Skeletal muscle satellite cell (primary cell): ENCODE results near the gene R3HDM4.
A peak's percentile ranks its signal among the peaks of the same experiment; 100 is the strongest.
"Not testable (repeated sequence)": the region's sequence is repeated elsewhere in the genome, so short reads cannot be mapped to it uniquely, and the experiment has no call there.

Experiments
- H3K27me3 ChIP-seq: 2 replicates; pipeline ENCODE4 v1.7.0; 2013; ENCODE audit warnings: low read length; ENCODE audit not compliant: control insufficient read depth, insufficient read depth
- H3K36me3 ChIP-seq: 2 replicates; pipeline ENCODE4 v1.7.0; 2013; ENCODE audit warnings: mild to moderate bottlenecking, control low read depth, low read length; ENCODE audit not compliant: insufficient read depth
- H3K4me1 ChIP-seq: 2 replicates; pipeline ENCODE4 v1.7.0; 2013; ENCODE audit warnings: low read length; ENCODE audit not compliant: control insufficient read depth, insufficient read depth
- H3K4me2 ChIP-seq: 2 replicates; pipeline ENCODE4 v1.7.0; 2013; ENCODE audit warnings: mild to moderate bottlenecking, low read length
- H3K4me3 ChIP-seq: 2 replicates; pipeline ENCODE4 v1.7.0; 2013; ENCODE audit warnings: low read length
- H3K9ac ChIP-seq: 2 replicates; pipeline ENCODE4 v1.7.0; 2013; ENCODE audit warnings: mild to moderate bottlenecking, low read depth, low read length, moderate library complexity
- H3K9me3 ChIP-seq: replicated peaks from 2 replicates; pipeline ENCODE4 v1.7.0; 2013; ENCODE audit warnings: mild to moderate bottlenecking, control low read depth, low read length
- small RNA-seq: library from RNA; depleted of rRNA; stranded (forward); fragments of <200 nt; gene quantifications from one replicate; pipeline ENCODE3, GENCODE V24; 2012

R3HDM4 gene

DNA sequence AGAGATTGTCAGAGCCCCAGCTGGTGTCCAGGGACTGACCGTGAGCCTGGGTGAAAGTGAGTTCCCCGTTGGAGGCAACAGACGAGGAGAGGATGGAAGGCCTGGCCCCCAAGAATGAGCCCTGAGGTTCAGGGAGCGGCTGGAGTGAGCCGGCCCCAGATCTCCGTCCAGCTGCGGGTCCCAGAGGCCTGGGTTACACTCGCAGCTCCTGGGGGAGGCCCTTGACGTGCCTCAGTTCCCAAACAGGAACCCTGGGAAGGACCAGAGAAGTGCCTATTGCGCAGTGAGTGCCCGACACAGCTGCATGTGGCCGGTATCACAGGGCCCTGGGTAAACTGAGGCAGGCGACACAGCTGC, 62.1 kb downstream of the R3HDM4 start:
- Histone ChIP-seq H3K27me3 (peaks cover 31% of the 10 kb centered on the region), H3K9me3 (no peaks in the 10 kb centered on the region), H3K4me1 (peaks cover 8% of the 10 kb centered on the region), H3K4me2 (peak overlapping the region; percentile 69), H3K36me3 (no peaks in the 10 kb centered on the region), H3K9ac (peak overlapping the region; percentile 6), H3K4me3 (peak overlapping the region; percentile 43)

DNA sequence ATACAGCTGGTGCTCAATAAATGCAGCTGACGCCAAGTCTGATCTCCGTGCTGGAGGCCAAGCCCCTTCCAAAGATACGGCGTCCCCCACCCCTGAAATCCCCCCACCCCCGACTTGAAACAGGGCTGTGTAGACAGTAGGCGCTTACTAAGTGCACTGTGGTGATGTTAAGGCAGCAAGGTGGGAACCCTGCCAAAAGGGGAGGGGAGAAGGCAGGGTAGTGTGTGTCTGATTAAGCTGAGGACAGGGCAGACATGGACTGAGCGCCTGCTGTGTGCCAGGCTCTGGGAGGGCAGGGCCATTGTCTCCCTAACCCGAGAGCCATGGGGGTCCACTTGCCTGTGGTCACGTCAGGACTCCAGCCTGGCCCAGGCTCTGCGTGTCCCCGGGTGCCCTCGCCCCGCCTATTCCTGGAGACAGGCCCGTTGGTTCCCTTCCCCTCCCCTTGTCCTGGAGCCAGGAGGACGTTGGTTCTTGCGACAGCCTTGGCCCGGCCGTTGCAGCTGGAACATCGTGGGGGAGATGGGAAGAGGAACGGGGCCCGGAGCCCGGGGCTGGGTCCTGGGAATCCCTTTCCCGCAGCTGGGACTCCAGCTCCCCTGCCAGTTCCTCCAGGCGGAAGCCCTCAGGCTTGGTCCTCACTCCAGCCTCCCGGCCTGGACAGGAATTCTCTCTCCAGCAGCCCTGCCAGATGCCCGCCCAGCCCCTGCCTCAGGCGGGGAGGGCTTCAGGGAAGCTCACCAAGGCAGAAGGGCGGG, 62.6 kb downstream of the R3HDM4 start:
- H3K9me3 ChIP-seq: no peaks in the 10 kb centered on the region
- H3K4me2 ChIP-seq: peak overlapping the region; percentile 69
- H3K9ac ChIP-seq: peak overlapping the region; percentile 6
- H3K36me3 ChIP-seq: no peaks in the 10 kb centered on the region
- H3K4me3 ChIP-seq: peak overlapping the region; percentile 43
- peaks cover 36% of the 10 kb centered on the region for H3K27me3 ChIP-seq
- peaks cover 8% of the 10 kb centered on the region for H3K4me1 ChIP-seq

DNA sequence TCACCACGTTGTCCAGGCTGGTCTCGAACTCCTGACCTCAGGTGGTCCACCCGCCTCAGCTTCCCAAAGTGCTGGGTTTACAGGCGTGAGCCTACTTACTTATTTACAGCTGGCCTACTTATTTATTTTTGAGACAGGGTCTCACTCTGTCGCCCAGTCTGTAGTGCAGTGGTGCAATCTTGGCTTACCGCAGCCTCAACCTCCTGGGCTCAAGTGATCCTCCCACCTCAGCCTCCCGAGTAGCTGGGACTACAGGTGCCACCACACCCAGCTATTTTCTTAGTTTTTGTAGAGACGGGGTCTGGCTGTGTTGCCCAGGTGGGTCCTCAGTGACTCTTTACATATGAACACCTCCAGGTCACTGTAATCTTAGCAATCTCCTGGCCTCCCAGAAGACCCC, 63.8 kb downstream of the R3HDM4 start:
- not testable (repeated sequence) for H3K4me2 ChIP-seq, H3K4me1 ChIP-seq, H3K9me3 ChIP-seq, H3K9ac ChIP-seq, H3K36me3 ChIP-seq, H3K4me3 ChIP-seq
- peaks cover 44% of the 10 kb centered on the region for H3K27me3 ChIP-seq

DNA sequence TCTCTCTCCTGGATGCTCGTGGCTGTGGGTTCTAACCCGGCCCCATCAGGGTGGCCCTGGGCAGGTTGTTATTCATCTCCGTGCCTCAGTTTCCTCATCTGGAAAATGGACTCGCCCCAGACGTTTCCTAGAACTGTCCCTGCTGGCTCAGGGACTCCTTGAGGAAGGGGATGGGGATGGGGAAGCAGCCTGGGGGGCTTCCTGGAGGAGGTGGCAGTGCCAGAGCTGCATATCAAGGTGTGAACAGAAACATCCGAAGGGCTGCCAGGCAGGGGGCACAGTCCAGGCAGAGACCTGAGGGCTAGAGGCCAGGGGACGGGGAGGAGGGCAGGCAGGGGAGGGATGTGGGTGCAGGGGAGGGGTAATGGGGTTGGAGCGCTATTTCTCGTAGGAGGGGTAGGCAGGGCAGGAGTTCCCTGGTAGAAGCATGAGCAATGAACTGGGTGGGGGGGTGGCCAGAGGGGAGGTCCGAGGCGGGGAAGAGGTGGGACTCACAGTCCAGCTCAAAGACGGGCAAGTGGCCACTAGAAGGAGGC, 64.6 kb downstream of the R3HDM4 start:
- Histone ChIP-seq H3K9me3 (no peaks in the 10 kb centered on the region), H3K4me1 (peaks cover 13% of the 10 kb centered on the region), H3K9ac (no peak overlapping the region), H3K4me2 (no peak overlapping the region), H3K36me3 (no peaks in the 10 kb centered on the region), H3K27me3 (peaks cover 50% of the 10 kb centered on the region), H3K4me3 (no peak overlapping the region)

Small RNAs within 50 kb of the gene (small RNA-seq; reads per million reads assigned to genes)
- 7.7 reads per million, percentile 89 among the genes with 10 or more reads in this experiment for gene RNU6-9
